Lower leg skin (tissue), 4 donors: ENCODE data around the gene C1orf21. TPM values are rescaled to one million over a fixed set of nuclear protein-coding genes. Genes with fewer than 3 reads are reported as not detected.

Experiments
- DNase-seq, 2 donors: peaks; one replicate each; pipeline ENCODE4 v3.0.0-alpha.2; 2019; ENCODE audit warnings: low spot score in 2 of 2
- H3K4me3 ChIP-seq: fragments of 200-600 bp; sonication (generic); 2 replicates; pipeline ENCODE4 v1.5.1; 2017; ENCODE audit warnings: mild to moderate bottlenecking, low read depth; ENCODE audit not compliant: poor library complexity, severe bottlenecking
- POLR2A ChIP-seq, 2 donors: fragments of 450-650 bp; IDR thresholded peaks; one replicate each; pipeline ENCODE4 v1.6.1; 2016 to 2017; ENCODE audit warnings: antibody characterized with exemption in 2 of 2, mild to moderate bottlenecking in 1 of 2, moderate library complexity in 1 of 2
- WGBS, 2 donors: methylation state at CpG; one replicate each; pipeline ENCODE4 v1.1.5; 2018; 5-methylcytosine and 5-hydroxymethylcytosine counted together
- intact Hi-C: fragments of 100-400 bp; cut with DNase I; formaldehyde crosslinking; loops from one replicate; pipeline ENCODE4 v1.15.0; 2023; ENCODE audit warnings: low total_unique reads
- total RNA-seq, 4 donors: library from RNA; depleted of rRNA; stranded (reverse); fragments of >200 nt; gene quantifications; one replicate each; pipeline ENCODE4 v1.1.0, GENCODE V29; 2016
- TF ChIP-seq, protein P1 (sequence below), 3 donors: fragments of 450-650 bp; IDR thresholded peaks; one replicate each; pipeline ENCODE4 v1.5.1; 2016; ENCODE audit warnings: antibody characterized with exemption in 3 of 3, mild to moderate bottlenecking in 3 of 3, moderate library complexity in 2 of 3

The C1orf21 gene
- total RNA-seq, 4 donors from 2014 or later: 37.6 to 79.4 (median 56.2) TPM

DNA sequence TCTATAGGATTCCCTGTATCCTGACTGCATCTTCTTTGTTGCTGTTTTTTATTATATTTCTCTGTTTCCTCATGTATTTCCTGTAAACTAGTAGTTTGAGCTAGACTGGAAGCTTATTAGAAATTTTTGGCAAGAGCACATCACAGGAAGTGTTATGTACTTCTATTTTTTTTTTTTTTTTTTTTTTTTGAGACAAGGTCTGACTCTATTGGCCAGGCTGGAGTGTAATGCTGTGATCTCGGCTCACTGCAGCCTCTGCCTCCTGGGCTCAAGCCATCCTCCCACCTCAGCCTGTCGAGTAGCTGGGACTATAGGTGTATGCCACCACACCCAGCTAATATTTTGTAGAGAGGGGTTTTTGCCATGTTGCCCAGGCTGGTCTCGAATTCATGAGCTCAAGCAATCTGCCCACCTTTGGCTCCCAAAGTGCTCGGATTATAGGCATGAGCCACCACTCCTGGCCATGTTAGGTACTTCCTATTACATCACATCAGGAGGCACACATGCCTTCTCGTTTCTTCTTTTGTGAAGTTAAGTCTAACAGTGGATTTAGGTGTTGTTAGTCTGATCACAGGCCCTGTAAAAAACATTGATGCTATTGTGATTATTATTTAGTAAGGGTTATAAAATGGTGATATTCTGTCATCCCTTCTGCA lies 12.5 kb downstream of the C1orf21 start:
- 31 to 43% methylated on average over 5 of the region's 5 CpGs for whole genome bisulfite sequencing, 2 donors
- no peak for TF ChIP-seq POLR2A (IDR thresholded peaks at IDR 0.05)
- TF ChIP-seq, protein P1, sequence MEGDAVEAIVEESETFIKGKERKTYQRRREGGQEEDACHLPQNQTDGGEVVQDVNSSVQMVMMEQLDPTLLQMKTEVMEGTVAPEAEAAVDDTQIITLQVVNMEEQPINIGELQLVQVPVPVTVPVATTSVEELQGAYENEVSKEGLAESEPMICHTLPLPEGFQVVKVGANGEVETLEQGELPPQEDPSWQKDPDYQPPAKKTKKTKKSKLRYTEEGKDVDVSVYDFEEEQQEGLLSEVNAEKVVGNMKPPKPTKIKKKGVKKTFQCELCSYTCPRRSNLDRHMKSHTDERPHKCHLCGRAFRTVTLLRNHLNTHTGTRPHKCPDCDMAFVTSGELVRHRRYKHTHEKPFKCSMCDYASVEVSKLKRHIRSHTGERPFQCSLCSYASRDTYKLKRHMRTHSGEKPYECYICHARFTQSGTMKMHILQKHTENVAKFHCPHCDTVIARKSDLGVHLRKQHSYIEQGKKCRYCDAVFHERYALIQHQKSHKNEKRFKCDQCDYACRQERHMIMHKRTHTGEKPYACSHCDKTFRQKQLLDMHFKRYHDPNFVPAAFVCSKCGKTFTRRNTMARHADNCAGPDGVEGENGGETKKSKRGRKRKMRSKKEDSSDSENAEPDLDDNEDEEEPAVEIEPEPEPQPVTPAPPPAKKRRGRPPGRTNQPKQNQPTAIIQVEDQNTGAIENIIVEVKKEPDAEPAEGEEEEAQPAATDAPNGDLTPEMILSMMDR (IDR thresholded peaks at IDR 0.05): no peak
- intact Hi-C loops: loop anchor here (10.0 kb wide), 1 partner anchor 155 kb away; no protein-coding TSS in a partner anchor
- H3K4me3 ChIP-seq: no peak overlapping the region
- DNase-seq: no peak

DNA sequence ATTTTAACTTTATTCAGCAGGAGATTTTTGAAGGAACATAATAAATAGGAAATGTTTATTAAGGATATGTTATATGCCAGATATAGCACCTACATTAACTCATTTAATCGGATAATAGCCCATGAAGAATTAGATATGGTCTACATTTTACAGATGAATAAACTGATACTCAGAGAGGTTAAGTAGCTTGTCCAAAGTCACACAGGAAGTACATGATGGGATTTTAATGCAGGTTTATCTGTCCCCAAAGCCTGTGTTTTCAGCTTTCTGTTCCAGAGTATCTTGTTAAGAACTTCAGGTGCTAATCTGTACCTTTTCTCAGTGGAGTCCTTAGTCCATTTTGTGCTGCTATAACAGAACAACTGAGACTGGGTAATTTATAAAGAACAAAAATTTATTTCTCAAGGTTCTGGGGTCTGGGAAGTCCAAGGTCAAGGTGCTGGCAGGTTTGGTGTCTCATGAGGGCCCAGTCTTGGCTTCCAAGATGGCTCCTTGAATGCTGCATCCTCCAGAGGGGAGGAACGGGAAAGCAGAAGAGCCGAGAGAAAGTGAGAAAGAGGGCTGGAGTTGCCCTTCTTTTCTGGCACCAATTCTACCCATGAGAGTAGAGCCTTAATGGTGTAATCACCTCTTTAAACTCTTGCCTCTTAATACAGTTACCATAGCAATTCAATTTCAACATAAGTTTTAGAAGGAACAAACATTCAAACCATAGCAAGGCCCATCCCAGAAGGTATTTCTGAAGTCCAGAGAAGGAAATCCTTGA lies 17.3 kb downstream of the C1orf21 start:
- H3K4me3 ChIP-seq: no peak overlapping the region
- DNase-seq: no peak
- 88% methylated on average over 3 of the region's 3 CpGs for WGBS, 2 donors
- no peak for TF ChIP-seq POLR2A (IDR thresholded peaks at IDR 0.05)
- TF ChIP-seq, protein P1 (IDR thresholded peaks at IDR 0.05): no peak
- intact Hi-C loops: no loop called here

DNA sequence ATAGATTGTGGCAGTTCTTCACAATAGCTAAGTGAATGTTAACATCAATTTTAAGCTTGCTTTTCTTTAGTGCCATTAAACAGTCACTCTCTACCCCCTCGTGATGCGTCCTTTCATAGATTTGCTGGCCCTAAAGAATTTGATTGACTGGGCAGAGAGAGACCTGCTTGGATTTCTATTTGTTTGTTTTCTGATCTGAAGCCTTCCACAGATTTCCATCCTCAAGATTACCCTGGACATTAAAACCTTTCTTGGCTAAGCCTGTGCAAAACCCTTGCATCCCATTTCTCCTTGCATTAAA lies 17.8 kb downstream of the C1orf21 start:
- 81 to 83% methylated on average over 2 of the region's 2 CpGs for WGBS, 2 donors
- TF ChIP-seq, protein P1 (IDR thresholded peaks at IDR 0.05): no peak
- TF ChIP-seq POLR2A (IDR thresholded peaks at IDR 0.05): no peak
- no peak overlapping the region for H3K4me3 ChIP-seq
- intact Hi-C loops: no loop called here
- no peak for DNase-seq

DNA sequence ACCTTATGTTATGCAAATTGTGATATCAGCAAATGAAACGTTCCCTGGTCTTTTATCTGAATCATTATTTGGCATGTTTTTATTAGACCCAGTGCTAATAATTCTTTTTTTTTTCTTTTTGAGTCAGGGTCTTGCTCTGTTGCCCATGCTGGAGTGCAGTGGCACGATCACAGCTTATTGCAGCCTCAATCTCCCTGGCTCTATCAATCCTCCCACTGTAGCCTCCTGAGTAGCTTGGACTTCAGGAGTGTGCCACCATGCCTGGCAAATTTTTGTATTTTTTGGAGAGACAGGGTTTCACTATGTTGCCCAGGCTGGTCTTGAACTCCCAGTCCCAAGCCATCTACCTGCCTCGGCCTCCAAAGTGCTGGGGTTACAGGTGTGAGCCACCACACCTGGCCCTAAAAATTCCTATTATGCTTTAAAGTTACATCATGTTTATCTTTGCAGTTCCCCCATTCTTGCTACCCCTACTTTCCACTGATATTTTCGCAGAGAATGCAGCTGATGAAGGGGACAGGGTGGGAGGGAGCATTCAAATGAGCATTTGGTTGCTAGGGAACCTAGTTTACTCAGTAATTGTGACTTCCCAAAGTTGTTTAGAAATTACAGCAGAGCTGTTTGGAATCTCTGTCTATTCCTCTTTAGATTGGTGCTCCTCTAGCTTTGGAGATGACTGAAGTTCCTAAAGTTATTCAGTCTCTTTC lies 18.4 kb downstream of the C1orf21 start:
- WGBS, 2 donors: 72% methylated on average over 4 of the region's 4 CpGs
- DNase-seq: no peak

DNA sequence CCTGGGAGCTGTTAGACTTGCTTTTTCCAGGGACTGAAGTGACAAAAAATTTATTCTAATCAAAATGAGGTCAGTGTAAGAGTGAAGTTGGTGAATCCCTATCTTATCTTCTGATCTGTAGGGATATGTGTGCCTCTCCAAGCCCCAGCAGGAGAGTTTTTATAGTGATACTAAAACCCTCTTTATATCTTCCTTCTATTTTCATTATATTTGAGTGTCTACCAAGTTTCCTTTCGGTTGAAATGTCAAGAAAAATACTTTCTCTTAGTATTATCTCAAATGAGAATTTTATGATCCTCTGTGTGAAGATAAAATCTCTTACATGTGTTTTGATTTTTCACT lies 18.9 kb downstream of the C1orf21 start:
- no peak for DNase-seq
- TF ChIP-seq, protein P1 (IDR thresholded peaks at IDR 0.05): no peak
- TF ChIP-seq POLR2A (IDR thresholded peaks at IDR 0.05): no peak
- intact Hi-C loops: no loop called here
- H3K4me3 ChIP-seq: no peak overlapping the region
- WGBS, 2 donors: 28 to 35% methylated on average over 1 of the region's 1 CpG

More for the DNA sequence above, 18.4 kb downstream of the C1orf21 start:
- intact Hi-C loops: no loop called here
- TF ChIP-seq, protein P1 (IDR thresholded peaks at IDR 0.05): no peak
- no peak for TF ChIP-seq POLR2A (IDR thresholded peaks at IDR 0.05)
- no peak overlapping the region for H3K4me3 ChIP-seq
